Small intestine (tissue), 7 donors: ENCODE results near the gene HTRA1. TPM values are rescaled to one million over a fixed set of nuclear protein-coding genes. Genes with fewer than 3 reads are reported as not detected.
A peak's percentile ranks its signal among the peaks of the same experiment; 100 is the strongest.

Source experiments
- DNase-seq, 2 donors: peaks; one replicate each; pipeline versions ENCODE4 v3.0.0 to v3.0.0-alpha.2; 2013
- FAIRE-seq: peaks from 2 replicates; lab custom pipeline; 2012; peaks lifted over from hg19 to GRCh38; lab: Jason Lieb, UNC
- H3K27ac ChIP-seq, 3 donors: one replicate each; pipeline ENCODE4 v1.5.1; 2013; ENCODE audit warnings: low read length in 2 of 3, mild to moderate bottlenecking in 2 of 3, control low read depth in 1 of 3, inconsistent platforms in 1 of 3, low read depth in 1 of 3, moderate library complexity in 1 of 3
- H3K27me3 ChIP-seq, 3 donors: one replicate each; pipeline ENCODE4 v1.6.1; 2013; ENCODE audit warnings: low read length in 3 of 3, inconsistent platforms in 1 of 3; ENCODE audit not compliant: control insufficient read depth in 3 of 3, insufficient read depth in 3 of 3
- H3K36me3 ChIP-seq, 3 donors: one replicate each; pipeline ENCODE4 v1.6.1; 2013; ENCODE audit warnings: low read length in 3 of 3, inconsistent platforms in 1 of 3, low read depth in 1 of 3, mild to moderate bottlenecking in 1 of 3, moderate library complexity in 1 of 3; ENCODE audit not compliant: control insufficient read depth in 3 of 3, insufficient read depth in 2 of 3
- H3K4me1 ChIP-seq, 3 donors: one replicate each; pipeline ENCODE4 v1.6.1; 2013; ENCODE audit warnings: low read length in 2 of 3, inconsistent platforms in 1 of 3, low read depth in 1 of 3, mild to moderate bottlenecking in 1 of 3, moderate library complexity in 1 of 3; ENCODE audit not compliant: control insufficient read depth in 3 of 3, insufficient read depth in 2 of 3
- H3K4me3 ChIP-seq, 3 donors: one replicate each; pipeline ENCODE4 v1.5.1; 2013; ENCODE audit warnings: low read length in 3 of 3, control low read depth in 1 of 3, inconsistent platforms in 1 of 3, low read depth in 1 of 3, mild to moderate bottlenecking in 1 of 3, moderate library complexity in 1 of 3
- H3K9me3 ChIP-seq, 2 donors: one replicate each; pipeline ENCODE4 v1.6.1; 2013; ENCODE audit warnings: low read depth in 1 of 2, low read length in 1 of 2; ENCODE audit not compliant: control insufficient read depth in 2 of 2, insufficient read depth in 1 of 2
- WGBS, 3 donors: extraction: QIAGEN DNeasy Blood & Tissue Kit; methylation state at CpG; one replicate each; pipeline ENCODE4 v1.1.7; 2013; 5-methylcytosine and 5-hydroxymethylcytosine counted together
- polyA plus RNA-seq, 4 donors: library from polyadenylated mRNA; stranded (reverse) in 3 of 4; unstranded in 1 of 4; fragments of 200-250 nt in 3 of 4; fragments of 120-200 nt in 1 of 4; gene quantifications; one replicate each; pipeline versions ENCODE4 v1.2.1 to v1.2.3, GENCODE V29; 2013
- donor health status: healthy with polysubstance abuse.
- donor health status: control.
- donor health status: control.
- donor health status: Bipolar disorder and iron deficiency.
- donor health status: healthy.

Gene HTRA1
- polyA plus RNA-seq, 4 donors: 1.6 to 44.7 (median 15.4) TPM

DNA sequence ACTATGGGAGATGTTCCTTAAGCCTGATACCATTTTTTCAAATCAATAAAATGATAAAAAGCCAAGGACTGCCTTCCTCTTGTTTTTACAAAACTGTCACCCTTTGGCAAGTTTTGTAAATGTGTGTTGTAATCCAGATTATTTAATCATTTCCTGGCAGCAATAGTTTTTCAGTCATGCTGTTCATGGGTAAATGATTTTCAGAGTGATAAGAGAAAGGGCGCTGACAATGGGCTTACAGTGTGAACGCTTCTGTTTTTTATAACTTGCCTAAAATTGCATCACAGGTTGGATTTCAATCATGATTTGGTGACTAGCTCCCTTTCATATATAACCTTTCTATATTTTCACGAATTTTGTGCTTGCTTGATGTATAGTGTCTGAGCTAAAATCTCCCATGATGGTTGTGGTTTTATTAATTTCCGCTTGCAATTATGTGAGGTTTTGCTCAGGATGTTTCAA, 80.2 kb downstream of the HTRA1 start:
- DNase-seq (no peak), FAIRE-seq (no peak)
- Histone ChIP-seq H3K4me3 (no peak overlapping the region), H3K36me3 (no peaks in the 10 kb centered on the region), H3K4me1 (peaks cover 4 to 40% (median 10%) of the 10 kb centered on the region in 3 donors), H3K9me3 (no peaks in the 10 kb centered on the region), H3K27me3 (no peaks in the 10 kb centered on the region), H3K27ac (peak overlapping the region in 1 of 3 donors; percentile 41)
- 25 to 34% (median 26%) methylated on average over 4 of the region's 4 CpGs for WGBS, 3 donors

DNA sequence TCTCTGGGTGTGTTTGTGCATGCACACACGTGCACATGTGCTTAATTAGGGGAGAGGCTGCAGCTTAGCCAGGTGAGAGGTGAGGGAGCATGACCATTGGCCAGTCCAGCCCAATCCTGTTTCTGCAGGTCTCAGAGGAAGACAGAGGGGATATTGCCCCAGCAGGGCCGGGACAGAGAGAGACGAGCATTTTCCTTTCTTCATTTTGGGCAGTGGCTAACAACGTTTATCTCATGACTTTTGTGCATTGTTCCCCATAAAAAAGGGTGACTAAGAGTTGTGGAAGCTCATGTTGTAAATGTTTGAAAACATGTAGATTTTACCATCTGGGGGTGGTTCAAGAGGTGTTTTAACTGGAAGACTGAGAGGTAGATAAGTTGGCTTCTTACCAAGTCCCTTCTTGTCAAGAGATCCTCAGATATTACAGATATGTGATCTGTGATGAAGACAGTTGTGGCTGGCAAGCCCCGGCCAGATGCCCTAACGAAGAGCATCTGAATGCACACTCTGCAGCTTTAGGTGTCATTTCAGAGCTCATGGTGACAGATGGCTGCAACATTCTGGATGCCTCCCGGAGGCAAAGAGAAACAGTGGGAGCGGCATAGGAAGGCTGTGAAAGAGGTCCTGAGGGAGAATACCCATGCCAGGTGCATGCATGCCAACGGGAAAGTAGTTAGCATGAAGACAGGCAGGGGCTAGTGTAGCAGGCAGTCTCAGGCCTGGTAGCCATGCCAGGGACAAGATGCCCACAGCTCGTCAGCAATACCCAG, 82.5 kb downstream of the HTRA1 start:
- Histone ChIP-seq H3K9me3 (no peaks in the 10 kb centered on the region), H3K27me3 (no peaks in the 10 kb centered on the region), H3K36me3 (no peaks in the 10 kb centered on the region), H3K4me1 (peaks cover 9 to 59% (median 14%) of the 10 kb centered on the region in 3 donors), H3K27ac (peak overlapping the region in 2 of 3 donors; percentile 29 to 46), H3K4me3 (no peak overlapping the region)
- no peak for FAIRE-seq
- 49 to 71% (median 67%) methylated on average over 10 of the region's 10 CpGs for WGBS, 3 donors
- peak in 1 of 2 donors; percentile 36 for DNase-seq

GRCh38 chr10:122544493-122544892, 83.1 kb downstream of the HTRA1 start:
- H3K4me3 ChIP-seq: no peak overlapping the region
- no peaks in the 10 kb centered on the region for H3K9me3 ChIP-seq
- FAIRE-seq: no peak
- no peaks in the 10 kb centered on the region for H3K27me3 ChIP-seq
- no peaks in the 10 kb centered on the region for H3K36me3 ChIP-seq
- 75 to 97% (median 93%) methylated on average over 8 of the region's 8 CpGs for WGBS, 3 donors
- no peak for DNase-seq
- peak overlapping the region in 1 of 3 donors; percentile 29 for H3K27ac ChIP-seq
- peaks cover 9 to 66% (median 16%) of the 10 kb centered on the region in 3 donors for H3K4me1 ChIP-seq

GRCh38 chr10:122546242-122546641, 84.9 kb downstream of the HTRA1 start:
- Histone ChIP-seq H3K4me3 (no peak overlapping the region), H3K4me1 (peaks cover 9 to 76% (median 10%) of the 10 kb centered on the region in 3 donors), H3K36me3 (peaks cover 0 to 2% (median 0%) of the 10 kb centered on the region in 3 donors), H3K9me3 (no peaks in the 10 kb centered on the region), H3K27ac (no peak overlapping the region), H3K27me3 (no peaks in the 10 kb centered on the region)
- FAIRE-seq: no peak
- DNase-seq: no peak
- WGBS, 3 donors: 92 to 97% (median 92%) methylated on average over 8 of the region's 8 CpGs

- Histone ChIP-seq H3K27me3 (no peaks in the 10 kb centered on the region), H3K9me3 (no peaks in the 10 kb centered on the region), H3K27ac (peak overlapping the region in 2 of 3 donors; percentile 11 to 75), H3K4me1 (peaks cover 5 to 78% (median 8%) of the 10 kb centered on the region in 3 donors), H3K36me3 (peaks cover 0 to 2% (median 0%) of the 10 kb centered on the region in 3 donors), H3K4me3 (no peak overlapping the region)
- WGBS, 3 donors: 23 to 68% (median 46%) methylated on average over 11 of the region's 11 CpGs
- DNase-seq (peak; percentile 73 to 82), FAIRE-seq (no peak)
These were observed 87.2 kb downstream of the HTRA1 start for GRCh38 chr10:122548407-122549085.

DNA sequence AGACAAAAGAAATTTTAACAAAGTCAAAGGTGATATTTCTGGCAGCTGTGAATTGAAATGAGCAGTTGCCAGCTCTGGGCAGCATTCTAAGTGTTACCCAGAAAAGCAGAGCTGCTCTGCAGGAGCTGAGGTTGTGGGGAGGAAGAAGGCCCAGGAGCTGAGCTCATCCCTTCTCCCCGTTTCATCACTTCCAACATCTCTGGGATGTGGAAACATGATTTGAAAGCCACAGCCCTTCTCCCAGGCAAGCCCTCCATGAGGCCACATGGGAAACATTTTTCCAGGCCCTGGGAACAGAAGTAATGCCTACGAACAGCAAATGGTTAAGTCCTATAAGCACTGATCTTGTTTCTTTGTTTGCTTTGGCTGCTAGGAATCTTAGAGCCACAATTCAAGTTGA, 88.3 kb downstream of the HTRA1 start:
- DNase-seq (no peak), FAIRE-seq (no peak)
- Histone ChIP-seq H3K4me3 (no peak overlapping the region), H3K4me1 (peaks cover 5 to 67% (median 6%) of the 10 kb centered on the region in 3 donors), H3K27me3 (no peaks in the 10 kb centered on the region), H3K9me3 (no peaks in the 10 kb centered on the region), H3K36me3 (peaks cover 0 to 2% (median 0%) of the 10 kb centered on the region in 3 donors), H3K27ac (peak overlapping the region in 2 of 3 donors; percentile 29 to 75)
- 50 to 77% (median 62%) methylated on average over 2 of the region's 2 CpGs for WGBS, 3 donors

GRCh38 chr10:122550427-122550826, 89.1 kb downstream of the HTRA1 start:
- 90 to 95% (median 94%) methylated on average over 9 of the region's 9 CpGs for WGBS, 3 donors
- Histone ChIP-seq H3K4me3 (no peak overlapping the region), H3K27me3 (no peaks in the 10 kb centered on the region), H3K27ac (no peak overlapping the region), H3K4me1 (peaks cover 5 to 63% (median 6%) of the 10 kb centered on the region in 3 donors), H3K9me3 (no peaks in the 10 kb centered on the region), H3K36me3 (peaks cover 0 to 2% (median 0%) of the 10 kb centered on the region in 3 donors)
- no peak for DNase-seq
- no peak for FAIRE-seq

- DNase-seq (no peak), FAIRE-seq (no peak)
- no peaks in the 10 kb centered on the region for H3K9me3 ChIP-seq
- peaks cover 0 to 2% (median 0%) of the 10 kb centered on the region in 3 donors for H3K36me3 ChIP-seq
- no peak overlapping the region for H3K4me3 ChIP-seq
- H3K27me3 ChIP-seq: no peaks in the 10 kb centered on the region
- peak overlapping the region in 2 of 3 donors; percentile 6 to 15 for H3K27ac ChIP-seq
- H3K4me1 ChIP-seq: peaks cover 5 to 64% (median 6%) of the 10 kb centered on the region in 3 donors
- 50 to 55% (median 54%) methylated on average over 3 of the region's 3 CpGs for WGBS, 3 donors
These were observed 89.6 kb downstream of the HTRA1 start for GRCh38 chr10:122550983-122551382.
